HepG2 (cell line): ENCODE measurements around the gene ITGAE. TPM values are rescaled to one million over a fixed set of nuclear protein-coding genes. Genes with fewer than 3 reads are reported as not detected.

Experiments
- ATAC-seq: fragments of 200-7000 bp; cut with Tn5 transposase; 3 replicates; pipeline ENCODE4 v1.9.1; 2020; ENCODE audit warnings: mild to moderate bottlenecking, moderate library complexity
- BruUV-seq: library from RNA; stranded (reverse); fragments of 400-500 nt; replicated peaks from 2 replicates; lab custom pipeline; 2021; lab: Mats Ljungman, UMichigan
- CTCF ChIA-PET: fragments of 300-600 bp; formaldehyde crosslinking; extraction: SDS; loops from one replicate; lab custom pipeline; 2021; ENCODE audit warnings: low total read pairs, inconsistent platforms, low intra/inter-chr PET ratio; lab: Yijun Ruan, JAX
- POLR2A ChIA-PET: fragments of 350-600 bp; sonication (Branson Sonifier 250); formaldehyde crosslinking; loops from one replicate; lab custom pipeline; 2020; ENCODE audit warnings: antibody characterized with exemption, inconsistent platforms; lab: Yijun Ruan, JAX
- DNase-seq: peaks from one replicate; pipeline ENCODE4 v3.0.0-alpha.2; 2015; ENCODE audit warnings: low spot score
- FAIRE-seq: peaks from 3 replicates; lab custom pipeline; 2011; peaks lifted over from hg19 to GRCh38; lab: Jason Lieb, UNC
- H2AFZ ChIP-seq: one replicate; pipeline ENCODE4 v1.6.1; 2011; ENCODE audit warnings: low read length, inconsistent platforms
- H3K27ac ChIP-seq: fragments of 300-600 bp; 3 replicates; pipeline ENCODE4 v1.8.0; 2011; ENCODE audit warnings: mixed run types, mild to moderate bottlenecking, mixed read lengths, low read length, inconsistent platforms; ENCODE audit not compliant: insufficient read depth; ENCODE audit errors: extremely low read length
- H3K27me3 ChIP-seq, 2 experiments: fragments of 200-600 bp in 1 of 2; 2 replicates in 1 of 2; 3 replicates in 1 of 2; pipeline versions ENCODE4 v1.6.0 to v1.8.0; 2011; ENCODE audit warnings: low read length in 2 of 2, mild to moderate bottlenecking in 2 of 2, moderate library complexity in 2 of 2, inconsistent platforms in 1 of 2; ENCODE audit not compliant: insufficient read depth in 2 of 2, control insufficient read depth in 1 of 2
- H3K36me3 ChIP-seq, 2 experiments: fragments of 200-600 bp in 1 of 2; replicated peaks in 1 of 2; 2 replicates in 1 of 2; 3 replicates in 1 of 2; pipeline versions ENCODE4 v1.5.1 to v1.8.0; 2011; ENCODE audit warnings: low read length in 2 of 2, inconsistent platforms in 1 of 2; ENCODE audit not compliant: insufficient read depth in 2 of 2, control insufficient read depth in 1 of 2
- H3K4me1 ChIP-seq: 2 replicates; pipeline ENCODE4 v1.5.1; 2012; ENCODE audit warnings: low read length, inconsistent platforms; ENCODE audit not compliant: insufficient read depth
- H3K4me2 ChIP-seq: 2 replicates; pipeline ENCODE4 v1.6.0; 2011; ENCODE audit warnings: low read depth, low read length, inconsistent platforms
- H3K4me3 ChIP-seq, 3 experiments: fragments of 200-600 bp in 1 of 3; sonication (generic), shearing (Covaris generic) in 1 of 3; replicated peaks in 1 of 3; 2 replicates each; pipeline ENCODE4 v1.5.1; 2011 to 2016; ENCODE audit warnings: low read length in 3 of 3, inconsistent platforms in 2 of 3, low read depth in 2 of 3, mild to moderate bottlenecking in 2 of 3, control low read depth in 1 of 3, mixed read lengths in 1 of 3; ENCODE audit not compliant: insufficient read depth in 1 of 3
- H3K79me2 ChIP-seq: one replicate; pipeline ENCODE4 v1.6.1; 2011; ENCODE audit warnings: low read length, inconsistent platforms; ENCODE audit not compliant: insufficient read depth
- H3K9ac ChIP-seq: 2 replicates; pipeline ENCODE4 v1.6.0; 2011; ENCODE audit warnings: mild to moderate bottlenecking, low read depth, low read length, inconsistent platforms; ENCODE audit not compliant: insufficient read depth
- H3K9me3 ChIP-seq: 2 replicates; pipeline ENCODE4 v1.5.1; 2012; ENCODE audit warnings: mild to moderate bottlenecking, low read length
- H4K20me1 ChIP-seq: 2 replicates; pipeline ENCODE4 v1.6.0; 2011; ENCODE audit warnings: inconsistent platforms, mild to moderate bottlenecking, low read length, moderate library complexity; ENCODE audit not compliant: insufficient read depth
- E2F2 ChIP-seq: sonication (generic); formaldehyde crosslinking; IDR thresholded peaks from 2 replicates; pipeline ENCODE4 v1.4.0; 2020; ENCODE audit warnings: missing genetic modification reagents, borderline replicate concordance
- GABPA ChIP-seq, 2 experiments: IDR thresholded peaks; 2 replicates each; pipeline ENCODE4 v1.6.1; 2011 to 2016; ENCODE audit warnings: low read depth in 2 of 2, low read length in 1 of 2, missing biosample characterization in 1 of 2, missing genetic modification characterization in 1 of 2
- GMEB1 ChIP-seq: sonication (generic); formaldehyde crosslinking; IDR thresholded peaks from 2 replicates; pipeline ENCODE4 v1.5.1; 2020; ENCODE audit warnings: missing genetic modification reagents, mild to moderate bottlenecking, borderline replicate concordance
- HNRNPL ChIP-seq: fragments of 200-400 bp; formaldehyde crosslinking; IDR thresholded peaks from 2 replicates; pipeline ENCODE4 v1.6.1; 2017; ENCODE audit warnings: mild to moderate bottlenecking, low read depth, low read length
- HNRNPLL ChIP-seq: fragments of 200-400 bp; formaldehyde crosslinking; IDR thresholded peaks from 2 replicates; pipeline ENCODE4 v1.6.1; 2017; ENCODE audit warnings: mild to moderate bottlenecking, low read depth, low read length; ENCODE audit not compliant: poor library complexity, severe bottlenecking
- JUNB ChIP-seq: sonication (generic); formaldehyde crosslinking; IDR thresholded peaks from 2 replicates; pipeline ENCODE4 v1.8.0; 2022; ENCODE audit warnings: missing genetic modification reagents, mild to moderate bottlenecking, borderline replicate concordance
- MBNL3 ChIP-seq: fragments of 250-450 bp; sonication (Bioruptor Pico); conservative IDR thresholded peaks from 2 replicates; pipeline ENCODE4 v1.8.0; 2022; ENCODE audit warnings: mild to moderate bottlenecking, inconsistent platforms
- POLR2AphosphoS2 ChIP-seq: IDR thresholded peaks from 2 replicates; pipeline ENCODE4 v1.6.1; 2011; ENCODE audit warnings: low read depth, low read length, improper control_type of control experiment
- SNAPC2 ChIP-seq: sonication (generic); formaldehyde crosslinking; IDR thresholded peaks from 2 replicates; pipeline ENCODE4 v1.8.1; 2022; ENCODE audit warnings: mild to moderate bottlenecking, missing genetic modification reagents
- WIZ ChIP-seq: sonication (generic); formaldehyde crosslinking; IDR thresholded peaks from 2 replicates; pipeline ENCODE4 v1.5.1; 2020; ENCODE audit warnings: mild to moderate bottlenecking, missing genetic modification reagents
- ZNF3 ChIP-seq: IDR thresholded peaks from 2 replicates; pipeline ENCODE4 v1.7.0; 2017; ENCODE audit warnings: inconsistent platforms
- ZNF484 ChIP-seq: sonication (generic); formaldehyde crosslinking; IDR thresholded peaks from 2 replicates; pipeline ENCODE4 v1.5.1; 2020; ENCODE audit warnings: mild to moderate bottlenecking, low read depth, missing genetic modification reagents, borderline replicate concordance
- ZNF7 ChIP-seq: IDR thresholded peaks from 2 replicates; pipeline ENCODE4 v1.6.1; 2016; ENCODE audit warnings: missing biosample characterization, missing genetic modification reagents
- WGBS: methylation state at CpG from one replicate; pipeline ENCODE4 v1.1.6; 2017; ENCODE audit warnings: low lambda C conversion rate; 5-methylcytosine and 5-hydroxymethylcytosine counted together
- in situ Hi-C: cut with HindIII; loops from 2 replicates; pipeline ENCODE4 v1.10.0; 2017; ENCODE audit warnings: low pct_unique_long_range_greater_than_20kb; ENCODE audit not compliant: extremely low pct_ligation_motif_present
- intact Hi-C: fragments of 100-400 bp; cut with micrococcal nuclease; formaldehyde crosslinking; loops from one replicate; pipeline ENCODE4 v1.10.0; 2022; ENCODE audit not compliant: unreplicated experiment
- polyA plus RNA-seq, 8 experiments: library from polyadenylated mRNA; depleted of rRNA in 3 of 8; stranded (reverse) in 7 of 8; unstranded in 1 of 8; fragments of >200 nt; fragmentation: Illumina TruSeq in 4 of 8; extraction: Trizol in 4 of 8; gene quantifications; 2 replicates each; pipeline versions ENCODE4 v1.2.1 to v1.2.3, GENCODE V29; 2011 to 2016; ENCODE audit warnings: low read depth in 4 of 8, missing spikeins in 1 of 8, mixed read lengths in 1 of 8; ENCODE audit not compliant: insufficient read depth in 1 of 8
- total RNA-seq, 5 experiments: library from RNA; depleted of rRNA; stranded (reverse); fragments of >200 nt; fragmentation: Illumina TruSeq; extraction: Trizol; gene quantifications; 2 replicates each; pipeline ENCODE4 v1.2.3, GENCODE V29; 2016; ENCODE audit warnings: low read depth in 1 of 5

ITGAE gene
- total and polyA plus RNA-seq, 2 of the 13 experiments (the other 11 are each of a cell fraction or from before 2014, with no cell fraction given) = 42.3 to 49.0 TPM

GRCh38 chr17:3812771-3813170 is 11.8 kb upstream of the ITGAE start (continued):
- TF ChIP-seq GMEB1 (CRISPR knock-in tag) = no peak
- TF ChIP-seq POLR2AphosphoS2 = no peak

- H4K20me1 ChIP-seq = no peaks in the 10 kb centered on the region
- peaks cover 21 to 65% of the 10 kb centered on the region in 2 experiments; a peak in 4 of 5 replicates for H3K36me3 ChIP-seq
- TF ChIP-seq ZNF484 (CRISPR knock-in tag) (no peak), HNRNPL (no peak)
- TF ChIP-seq, all 625 proteins: peak for 0
- ChIA-PET CTCF (no interaction called here), POLR2A (interaction anchor here (1.6 kb wide), 1 partner anchor 10 kb away, joined by 5 read pairs; no protein-coding TSS in a partner anchor)
- Histone ChIP-seq H2AFZ (no peak overlapping the region), H3K27ac (no peak overlapping the region), H3K4me2 (no peak overlapping the region), H3K9ac (no peak overlapping the region), H3K27me3 (no peaks in the 10 kb centered on the region), H3K4me3 (no peak overlapping the region), H3K9me3 (no peaks in the 10 kb centered on the region), H3K79me2 (no peaks in the 10 kb centered on the region), H3K4me1 (no peaks in the 10 kb centered on the region)
- 97% methylated on average over 10 of the region's 10 CpGs for WGBS
- FAIRE-seq (no peak), ATAC-seq (no peak), DNase-seq (no peak)
- intact Hi-C loops = no loop called here
- in situ Hi-C loops = no loop called here
- BruUV-seq = TSS peak; percentile 32
Observed at GRCh38 chr17:3812284-3812683, 11.3 kb upstream of the ITGAE start.

GRCh38 chr17:3810019-3810418 is 9.0 kb upstream of the ITGAE start:
- Histone ChIP-seq H2AFZ (no peak overlapping the region), H4K20me1 (no peaks in the 10 kb centered on the region), H3K36me3 (peaks cover 19 to 53% of the 10 kb centered on the region in 2 experiments; a peak in 4 of 5 replicates), H3K4me2 (no peak overlapping the region), H3K9me3 (no peaks in the 10 kb centered on the region), H3K4me1 (peaks cover 16% of the 10 kb centered on the region), H3K27ac (no peak overlapping the region), H3K79me2 (no peaks in the 10 kb centered on the region), H3K27me3 (no peaks in the 10 kb centered on the region), H3K9ac (no peak overlapping the region), H3K4me3 (no peak overlapping the region)
- ChIA-PET CTCF (no interaction called here), POLR2A (no interaction called here)
- intact Hi-C loops = no loop called here
- in situ Hi-C loops = no loop called here
- ATAC-seq (no peak), DNase-seq (no peak), FAIRE-seq (no peak)
- no TSS peak for BruUV-seq
- 96% methylated on average over 4 of the region's 4 CpGs for WGBS
- TF ChIP-seq ZNF7 (CRISPR knock-in tag) = no peak
- no peak for TF ChIP-seq SNAPC2 (CRISPR knock-in tag)
- no peak for TF ChIP-seq WIZ (CRISPR knock-in tag)
- no peak for TF ChIP-seq MBNL3 (CRISPR knock-in tag)
- TF ChIP-seq JUNB (CRISPR knock-in tag) = no peak
- TF ChIP-seq E2F2 = no peak
- no peak for TF ChIP-seq HNRNPLL
- no peak for TF ChIP-seq GABPA (IDR thresholded peaks at IDR 0.05; ENCODE audit: low read depth, low read length)
- no peak for TF ChIP-seq GABPA (CRISPR knock-in tag; IDR thresholded peaks at IDR 0.05; ENCODE audit: low read depth)
- no peak for TF ChIP-seq ZNF3
